ENCODE data around the gene KLF13. TPM values are rescaled to one million over a fixed set of nuclear protein-coding genes. Genes with fewer than 3 reads are reported as not detected.

The KLF13 gene
- total RNA-seq, 1 donor from 2014 or later, result 141 TPM

GRCh38 chr15:31302778-31303725 lies 23.6 kb upstream of the KLF13 start:
- H3K36me3 Mint-ChIP-seq (ENCODE audit: unreplicated experiment), result no peaks in the 10 kb centered on the region
- peaks cover 57% of the 10 kb centered on the region for H3K4me1 Mint-ChIP-seq (ENCODE audit: low read depth, unreplicated experiment)
- DNase-seq, result no peak
- TF ChIP-seq, protein P1, sequence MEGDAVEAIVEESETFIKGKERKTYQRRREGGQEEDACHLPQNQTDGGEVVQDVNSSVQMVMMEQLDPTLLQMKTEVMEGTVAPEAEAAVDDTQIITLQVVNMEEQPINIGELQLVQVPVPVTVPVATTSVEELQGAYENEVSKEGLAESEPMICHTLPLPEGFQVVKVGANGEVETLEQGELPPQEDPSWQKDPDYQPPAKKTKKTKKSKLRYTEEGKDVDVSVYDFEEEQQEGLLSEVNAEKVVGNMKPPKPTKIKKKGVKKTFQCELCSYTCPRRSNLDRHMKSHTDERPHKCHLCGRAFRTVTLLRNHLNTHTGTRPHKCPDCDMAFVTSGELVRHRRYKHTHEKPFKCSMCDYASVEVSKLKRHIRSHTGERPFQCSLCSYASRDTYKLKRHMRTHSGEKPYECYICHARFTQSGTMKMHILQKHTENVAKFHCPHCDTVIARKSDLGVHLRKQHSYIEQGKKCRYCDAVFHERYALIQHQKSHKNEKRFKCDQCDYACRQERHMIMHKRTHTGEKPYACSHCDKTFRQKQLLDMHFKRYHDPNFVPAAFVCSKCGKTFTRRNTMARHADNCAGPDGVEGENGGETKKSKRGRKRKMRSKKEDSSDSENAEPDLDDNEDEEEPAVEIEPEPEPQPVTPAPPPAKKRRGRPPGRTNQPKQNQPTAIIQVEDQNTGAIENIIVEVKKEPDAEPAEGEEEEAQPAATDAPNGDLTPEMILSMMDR (IDR thresholded peaks at IDR 0.05; ENCODE audit: partially characterized antibody, unreplicated experiment), result no peak
- H3K4me3 Mint-ChIP-seq (ENCODE audit: unreplicated experiment), result peak overlapping the region; percentile 42
- H3K27ac Mint-ChIP-seq (ENCODE audit: unreplicated experiment), result peak overlapping the region; percentile 99
- peaks cover 35% of the 10 kb centered on the region for H3K9me3 Mint-ChIP-seq (ENCODE audit: unreplicated experiment)
- peaks cover 34% of the 10 kb centered on the region for H3K27me3 Mint-ChIP-seq (ENCODE audit: unreplicated experiment)

DNA sequence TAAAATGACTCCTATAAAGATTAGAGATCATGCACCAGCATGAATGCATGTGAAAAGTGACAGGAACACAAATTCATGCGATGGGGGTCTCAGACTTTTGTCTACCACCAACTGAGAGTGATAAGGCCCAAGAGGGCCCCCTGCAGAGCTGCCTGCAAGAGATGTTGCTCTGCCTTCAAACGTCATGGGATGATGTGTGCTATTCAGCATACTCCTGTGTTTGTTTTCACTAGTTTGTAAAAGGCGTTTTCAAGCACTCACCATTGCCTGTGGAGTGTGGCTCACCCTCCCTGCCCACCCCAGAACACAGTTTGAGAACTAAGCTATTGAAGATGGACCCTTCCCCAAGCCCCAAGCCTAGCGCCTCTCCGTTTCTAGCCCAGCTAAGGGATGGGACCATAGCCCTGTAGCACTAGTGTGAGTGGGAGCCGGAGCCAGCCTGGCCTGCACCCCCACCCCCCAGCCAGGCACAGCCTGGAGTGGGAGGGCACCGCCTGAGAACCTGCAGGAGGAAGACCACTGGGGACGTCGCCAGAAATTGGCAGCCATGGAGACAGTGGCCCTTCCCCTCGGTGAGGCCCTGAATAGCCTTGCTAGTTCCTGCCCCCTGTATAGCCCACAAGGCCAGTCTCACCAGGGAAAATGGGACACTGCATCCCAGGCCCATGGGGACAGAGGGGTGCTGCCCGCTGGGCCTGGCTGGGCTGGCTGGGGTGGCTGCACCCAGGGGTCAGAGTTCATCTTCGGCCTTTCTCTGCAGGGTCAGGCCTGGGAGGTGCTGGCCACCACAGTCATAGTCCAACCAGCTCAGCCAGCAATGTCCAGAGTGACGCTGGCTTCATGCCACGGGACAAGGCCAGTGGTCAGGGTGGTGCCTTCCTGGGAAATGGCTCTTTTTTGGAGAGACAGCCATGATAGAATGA lies 22.6 kb upstream of the KLF13 start:
- TF ChIP-seq, protein P1 (IDR thresholded peaks at IDR 0.05; ENCODE audit: partially characterized antibody, unreplicated experiment), result no peak
- Mint-ChIP-seq H3K27ac (ENCODE audit: unreplicated experiment) (peak overlapping the region; percentile 99), H3K9me3 (ENCODE audit: unreplicated experiment) (peaks cover 30% of the 10 kb centered on the region), H3K36me3 (ENCODE audit: unreplicated experiment) (no peaks in the 10 kb centered on the region), H3K27me3 (ENCODE audit: unreplicated experiment) (peaks cover 34% of the 10 kb centered on the region), H3K4me3 (ENCODE audit: unreplicated experiment) (peak overlapping the region; percentile 42), H3K4me1 (ENCODE audit: low read depth, unreplicated experiment) (peaks cover 56% of the 10 kb centered on the region)
- DNase-seq, result no peak

DNA sequence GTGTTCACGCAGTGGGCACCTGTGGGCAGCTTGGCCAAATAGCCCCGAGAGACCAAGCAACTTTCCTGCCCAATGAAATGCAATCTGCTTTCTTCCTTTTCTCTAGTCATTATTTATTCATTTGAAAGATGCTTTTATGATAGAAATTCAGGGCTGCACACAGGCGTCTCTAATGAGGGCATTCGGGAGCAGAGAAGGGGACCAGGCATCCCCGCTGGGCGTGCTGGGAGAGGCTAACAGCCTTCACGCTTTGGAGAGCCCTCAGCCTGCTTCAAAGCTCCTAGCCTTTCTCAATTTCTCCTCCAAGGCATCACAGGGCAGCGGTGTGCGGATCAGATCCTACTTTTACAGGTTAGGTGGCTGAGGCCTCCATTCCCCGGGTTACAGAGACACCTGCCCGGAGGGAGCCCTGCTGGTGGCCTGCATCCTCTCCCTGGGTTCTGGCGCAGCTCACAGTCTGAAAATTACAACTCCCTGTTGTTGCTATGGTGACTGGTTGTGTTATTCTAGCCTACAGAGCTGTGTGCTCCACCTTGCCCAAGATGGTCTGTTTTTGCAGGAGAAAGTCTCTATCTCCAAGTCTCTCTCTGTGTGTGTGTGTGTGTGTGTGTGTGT lies 21.8 kb upstream of the KLF13 start:
- Mint-ChIP-seq H3K27ac (ENCODE audit: unreplicated experiment) (peak overlapping the region; percentile 99), H3K27me3 (ENCODE audit: unreplicated experiment) (peaks cover 32% of the 10 kb centered on the region), H3K4me3 (ENCODE audit: unreplicated experiment) (peak overlapping the region; percentile 83), H3K4me1 (ENCODE audit: low read depth, unreplicated experiment) (peaks cover 53% of the 10 kb centered on the region), H3K36me3 (ENCODE audit: unreplicated experiment) (no peaks in the 10 kb centered on the region), H3K9me3 (ENCODE audit: unreplicated experiment) (peaks cover 28% of the 10 kb centered on the region)
- DNase-seq, result no peak
- TF ChIP-seq, protein P1 (IDR thresholded peaks at IDR 0.05; ENCODE audit: partially characterized antibody, unreplicated experiment), result no peak

DNA sequence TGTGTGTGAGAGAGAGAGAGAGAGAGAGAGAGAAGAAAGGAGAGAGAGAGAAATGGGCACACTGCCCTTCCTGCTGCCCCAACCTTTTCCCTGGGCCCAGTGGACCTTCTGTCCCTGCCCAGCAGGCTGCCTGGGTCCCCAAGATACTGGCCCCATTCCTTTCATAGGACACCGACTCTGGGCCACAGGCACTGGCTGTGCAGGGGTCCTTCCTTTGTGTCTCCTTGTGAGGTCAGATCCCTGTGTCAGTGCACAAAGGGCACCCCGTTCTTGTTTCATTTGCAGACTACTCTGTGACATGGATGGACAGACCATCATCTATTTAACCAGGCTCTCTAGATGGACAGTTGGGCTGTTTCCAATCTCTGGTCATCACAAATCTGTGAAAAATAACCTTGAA lies 21.3 kb upstream of the KLF13 start:
- no peak for DNase-seq
- Mint-ChIP-seq H3K4me3 (ENCODE audit: unreplicated experiment) (peak overlapping the region; percentile 83), H3K9me3 (ENCODE audit: unreplicated experiment) (peaks cover 28% of the 10 kb centered on the region), H3K27me3 (ENCODE audit: unreplicated experiment) (peaks cover 32% of the 10 kb centered on the region), H3K36me3 (ENCODE audit: unreplicated experiment) (no peaks in the 10 kb centered on the region), H3K4me1 (ENCODE audit: low read depth, unreplicated experiment) (peaks cover 53% of the 10 kb centered on the region), H3K27ac (ENCODE audit: unreplicated experiment) (peak overlapping the region; percentile 99)
- TF ChIP-seq, protein P1 (IDR thresholded peaks at IDR 0.05; ENCODE audit: partially characterized antibody, unreplicated experiment), result no peak
